Left ventricle myocardium superior (tissue), 1 donor: Measurements from ENCODE around the gene MYO1D. TPM values are rescaled to one million over a fixed set of nuclear protein-coding genes. Genes with fewer than 3 reads are reported as not detected.
"Not testable (repeated sequence)": the region's sequence is repeated elsewhere in the genome, so short reads cannot be mapped to it uniquely, and the experiment has no call there.

Source experiments
- ATAC-seq: fragments of 200-7000 bp; cut with Tn5 transposase; one replicate; pipeline ENCODE4 v1.9.1; 2020; ENCODE audit warnings: mild to moderate bottlenecking, moderate library complexity
- DNase-seq: peaks from one replicate; pipeline ENCODE4 v3.0.0-alpha.2; 2020
- intact Hi-C: fragments of 100-400 bp; cut with micrococcal nuclease; formaldehyde crosslinking; loops from one replicate; pipeline ENCODE4 v1.11.0; 2022
- total RNA-seq: library from RNA; stranded (reverse); fragmentation: NEBNext Ultra II Directional; extraction: Animal tissue kit (Norgen Biotek cat#: 25700); gene quantifications from one replicate; pipeline ENCODE4 v1.2.1, GENCODE V29; 2021
- donor health status: DM: no; HTN: yes; CAD: no; lungs with severe emphysema.

The MYO1D gene
- total RNA-seq, 1 donor from 2014 or later: 6.4 TPM

DNA sequence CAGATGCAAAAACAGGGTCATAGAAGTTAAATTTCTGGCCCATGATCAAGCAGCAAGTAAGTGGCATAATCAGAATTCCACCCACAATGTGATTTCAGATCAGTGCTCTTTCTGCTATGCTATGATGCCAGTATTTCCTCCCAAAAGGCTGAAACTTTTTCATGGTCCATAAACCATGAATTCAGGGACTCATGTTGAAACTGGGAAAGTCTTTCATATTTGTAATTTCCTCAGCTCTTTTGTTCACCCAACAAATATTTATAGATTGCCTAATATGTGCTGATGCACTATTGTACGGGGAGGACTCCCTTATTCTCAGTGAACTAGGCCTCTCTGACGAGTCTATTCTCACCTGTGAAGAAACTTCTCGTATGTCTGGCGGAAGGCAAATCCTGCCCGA lies 156.3 kb downstream of the MYO1D start:
- DNase-seq (no peak), ATAC-seq (no peak)
- intact Hi-C loops: no loop called here

DNA sequence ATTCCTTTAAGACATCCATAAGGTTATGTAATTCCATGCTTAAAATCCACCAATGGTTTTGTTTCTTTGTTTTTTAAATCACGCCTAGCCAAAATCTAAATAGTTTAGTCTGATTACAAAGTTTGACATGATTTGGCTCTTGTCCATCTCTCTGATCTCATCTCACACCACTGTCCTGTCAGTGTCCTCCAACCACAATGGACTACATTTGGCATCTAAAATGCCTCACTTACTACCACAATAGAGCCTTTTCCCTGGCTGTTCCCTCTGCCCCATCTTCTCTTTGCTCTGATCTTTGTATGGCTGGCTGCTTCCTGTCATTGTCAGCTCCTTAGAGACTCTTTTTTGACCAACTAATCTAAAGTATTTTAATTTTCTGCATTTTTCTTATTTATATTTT lies 157.2 kb downstream of the MYO1D start:
- ATAC-seq (no peak), DNase-seq (no peak)
- intact Hi-C loops: no loop called here

DNA sequence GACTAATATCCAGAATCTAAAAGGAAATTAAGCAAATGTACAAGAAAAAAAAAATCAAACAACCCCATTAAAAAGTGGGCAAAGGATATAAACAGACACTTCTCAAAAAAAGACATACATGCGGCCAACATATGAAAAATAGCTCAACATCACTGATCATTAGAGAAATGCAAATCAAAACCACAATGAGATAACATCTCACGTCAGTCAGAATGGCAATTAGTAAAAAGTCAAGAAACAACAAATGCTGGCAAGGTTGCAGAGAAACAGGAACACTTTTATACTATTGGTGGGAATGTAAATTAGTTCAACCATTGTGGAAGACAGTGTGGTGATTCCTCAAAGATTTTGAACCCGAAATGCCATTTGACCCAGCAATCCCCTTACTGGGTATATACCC lies 162.0 kb downstream of the MYO1D start:
- intact Hi-C loops, ATAC-seq, DNase-seq: not testable (repeated sequence)

DNA sequence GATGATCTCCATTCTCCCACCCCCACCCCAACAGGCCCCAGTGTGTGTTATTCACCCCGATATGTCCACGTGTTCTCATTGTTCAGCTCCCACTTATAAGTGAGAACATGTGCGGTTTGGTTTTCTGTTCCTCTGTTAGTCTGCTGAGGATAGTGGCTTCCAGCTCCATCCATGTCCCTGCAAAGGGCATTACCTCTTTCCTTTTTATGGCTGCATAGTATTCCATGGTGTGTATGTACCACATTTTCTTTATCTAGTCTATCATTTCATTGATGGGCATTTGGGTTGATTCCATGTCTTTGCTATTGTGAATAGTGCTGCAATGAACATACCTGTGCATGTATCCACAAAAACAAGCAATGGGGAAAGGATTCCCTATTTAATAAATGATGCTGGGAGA lies 162.7 kb downstream of the MYO1D start:
- DNase-seq, ATAC-seq, intact Hi-C loops: not testable (repeated sequence)

DNA sequence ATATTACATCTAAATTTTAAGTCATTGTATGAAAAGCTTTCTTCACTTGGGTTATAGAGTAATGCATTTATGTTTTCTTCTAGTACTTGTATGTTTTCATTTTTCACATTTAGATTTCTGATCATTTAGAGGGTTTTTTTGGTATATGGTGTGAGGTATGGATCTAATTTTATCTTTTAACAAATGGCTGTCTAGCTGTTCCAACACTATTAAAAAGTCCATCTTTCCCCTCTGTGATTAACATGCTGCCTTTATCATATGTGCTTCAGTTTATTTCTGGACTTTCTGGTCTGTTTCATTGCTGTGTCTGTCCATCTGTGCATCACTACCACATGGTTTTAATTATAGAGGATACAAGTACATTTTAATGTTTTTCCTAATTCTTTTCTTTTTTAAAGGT lies 163.8 kb downstream of the MYO1D start:
- ATAC-seq (no peak), DNase-seq (no peak)
- intact Hi-C loops: no loop called here

DNA sequence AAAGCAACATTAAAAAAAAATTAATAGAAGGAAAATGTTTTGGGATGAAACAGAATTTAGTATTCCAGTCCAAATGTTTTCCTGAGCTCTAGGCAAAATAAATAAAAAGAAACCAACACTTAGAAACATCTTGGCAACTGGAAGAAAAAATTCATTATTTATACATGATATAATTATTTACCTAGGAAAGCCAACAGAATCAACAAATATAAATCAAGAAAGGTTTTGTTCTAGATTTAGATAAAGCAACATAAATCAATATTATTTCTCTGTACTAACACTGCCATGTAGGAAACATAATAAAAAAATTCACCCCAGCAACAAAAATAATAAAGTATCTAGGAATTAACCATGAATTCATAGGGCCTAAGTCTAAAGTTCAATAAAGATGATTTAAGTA lies 167.4 kb downstream of the MYO1D start:
- DNase-seq (no peak), ATAC-seq (no peak)
- intact Hi-C loops: no loop called here

DNA sequence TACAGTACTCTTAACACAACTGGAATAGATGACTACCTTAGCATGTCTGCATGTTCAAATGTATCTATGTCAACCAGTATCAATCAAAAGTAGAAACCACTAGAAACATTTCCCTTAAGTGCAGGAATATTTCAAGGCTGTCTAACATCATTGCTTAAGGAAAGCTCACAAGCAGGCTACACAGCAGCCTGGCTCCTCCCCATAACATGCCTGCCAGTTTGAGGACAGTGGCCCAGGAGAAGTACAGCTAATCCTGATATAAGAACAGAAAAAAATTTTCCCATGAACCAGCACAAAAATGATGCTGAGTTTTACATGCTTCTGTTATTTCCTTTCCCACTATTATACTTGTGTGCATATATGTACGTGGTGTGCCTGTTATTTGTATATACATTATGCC lies 175.1 kb downstream of the MYO1D start:
- ATAC-seq: no peak
- intact Hi-C loops: no loop called here
- DNase-seq: no peak

DNA sequence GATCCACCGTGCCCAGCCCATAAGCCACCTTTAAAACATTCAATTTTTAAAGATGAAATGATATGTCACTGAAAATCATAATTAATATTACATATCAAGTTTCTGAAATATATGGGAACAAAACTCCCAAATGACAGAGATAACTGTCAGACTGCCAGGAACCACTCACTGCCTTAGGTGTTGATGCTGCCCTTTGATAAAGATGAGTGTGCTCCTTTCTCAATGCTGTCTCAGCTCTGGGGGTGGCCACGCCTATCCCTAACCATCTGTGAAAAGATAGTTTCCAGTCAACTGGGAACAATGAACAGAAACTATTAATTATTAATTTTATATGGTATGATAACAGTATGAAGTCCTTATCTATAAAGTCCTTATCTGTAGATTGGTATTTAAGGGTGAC lies 177.7 kb downstream of the MYO1D start:
- no peak for ATAC-seq
- intact Hi-C loops: no loop called here
- no peak for DNase-seq

DNA sequence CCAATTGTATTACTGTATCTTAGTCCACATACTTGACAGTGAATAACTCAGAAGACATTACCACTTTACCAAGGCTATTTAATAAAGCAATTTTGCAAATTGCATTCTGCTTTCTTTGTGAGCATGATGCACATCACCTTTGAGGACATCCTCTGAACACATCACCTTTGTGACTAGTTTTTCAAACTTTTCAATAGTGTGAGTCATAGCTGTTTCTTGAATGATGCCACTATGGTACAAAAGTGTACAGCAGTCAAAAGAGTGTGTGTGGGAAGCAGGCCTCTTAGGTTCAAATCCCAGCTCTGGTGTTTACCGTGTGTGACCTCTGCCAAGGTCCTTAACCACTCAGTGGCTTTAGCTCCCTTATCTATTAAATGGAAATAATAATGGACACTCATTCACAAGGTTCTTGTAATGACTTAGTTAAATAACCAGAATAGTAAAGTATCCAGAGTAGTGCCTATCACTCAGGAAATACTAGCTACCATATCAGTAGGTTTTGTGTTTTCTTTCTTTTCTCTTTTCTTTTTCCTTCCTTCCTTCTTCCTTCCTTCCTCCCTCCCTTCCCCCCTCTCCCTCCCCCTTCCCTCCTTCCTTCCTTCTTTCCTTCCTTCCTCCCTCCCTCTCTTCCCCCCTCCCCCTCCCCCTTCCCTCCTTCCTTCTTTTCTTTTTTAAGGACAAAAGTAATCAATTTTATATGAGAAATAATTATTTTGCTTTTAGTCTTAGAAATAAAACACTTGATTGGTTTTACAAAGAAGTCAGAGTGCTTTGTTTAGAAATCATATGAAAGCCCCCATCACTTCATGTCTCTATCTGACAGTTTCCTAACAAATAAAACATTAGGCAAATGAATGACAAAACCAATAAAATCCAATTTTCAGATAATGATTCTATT lies 178.9 kb downstream of the MYO1D start:
- DNase-seq (no peak), ATAC-seq (no peak)
- intact Hi-C loops: no loop called here

DNA sequence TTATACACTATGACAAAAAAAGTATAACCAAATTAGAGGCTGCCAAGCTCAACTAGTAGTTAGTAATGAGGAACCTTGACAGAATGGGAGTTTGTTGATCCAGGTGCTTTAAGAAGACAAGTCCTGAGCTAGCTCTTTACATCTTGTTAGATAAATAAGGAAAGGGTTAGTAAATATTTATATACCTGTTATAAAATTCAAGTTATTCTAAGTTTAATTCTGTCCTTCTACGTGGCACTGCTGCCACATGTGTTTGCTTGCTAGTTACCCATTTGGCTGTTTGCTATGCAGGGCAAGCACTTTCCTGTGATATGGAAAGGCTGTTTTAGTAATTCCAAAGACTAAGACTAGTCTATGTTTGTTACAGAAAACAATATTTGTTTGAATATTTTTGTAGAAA lies 180.5 kb downstream of the MYO1D start:
- intact Hi-C loops: no loop called here
- DNase-seq (no peak), ATAC-seq (no peak)

DNA sequence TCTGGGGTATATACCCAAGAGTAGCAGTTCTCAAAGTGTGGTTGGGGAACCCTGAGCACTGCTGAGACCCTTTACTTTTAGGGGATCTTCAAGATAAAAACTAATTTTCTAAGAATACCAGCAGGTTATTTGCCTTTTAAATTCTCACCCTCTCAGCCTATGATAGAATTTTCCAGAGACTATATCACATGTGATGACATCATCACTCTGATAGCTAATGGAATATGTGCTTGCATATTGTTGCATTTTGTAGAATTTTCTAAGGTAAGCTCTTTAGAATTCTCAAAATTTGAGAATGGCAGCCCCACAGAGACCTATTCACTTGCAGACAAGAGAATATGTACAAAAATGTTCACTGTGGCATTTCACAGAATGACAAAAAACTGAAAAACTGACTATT lies 181.1 kb downstream of the MYO1D start:
- ATAC-seq: no peak
- intact Hi-C loops: no loop called here
- DNase-seq: no peak

DNA sequence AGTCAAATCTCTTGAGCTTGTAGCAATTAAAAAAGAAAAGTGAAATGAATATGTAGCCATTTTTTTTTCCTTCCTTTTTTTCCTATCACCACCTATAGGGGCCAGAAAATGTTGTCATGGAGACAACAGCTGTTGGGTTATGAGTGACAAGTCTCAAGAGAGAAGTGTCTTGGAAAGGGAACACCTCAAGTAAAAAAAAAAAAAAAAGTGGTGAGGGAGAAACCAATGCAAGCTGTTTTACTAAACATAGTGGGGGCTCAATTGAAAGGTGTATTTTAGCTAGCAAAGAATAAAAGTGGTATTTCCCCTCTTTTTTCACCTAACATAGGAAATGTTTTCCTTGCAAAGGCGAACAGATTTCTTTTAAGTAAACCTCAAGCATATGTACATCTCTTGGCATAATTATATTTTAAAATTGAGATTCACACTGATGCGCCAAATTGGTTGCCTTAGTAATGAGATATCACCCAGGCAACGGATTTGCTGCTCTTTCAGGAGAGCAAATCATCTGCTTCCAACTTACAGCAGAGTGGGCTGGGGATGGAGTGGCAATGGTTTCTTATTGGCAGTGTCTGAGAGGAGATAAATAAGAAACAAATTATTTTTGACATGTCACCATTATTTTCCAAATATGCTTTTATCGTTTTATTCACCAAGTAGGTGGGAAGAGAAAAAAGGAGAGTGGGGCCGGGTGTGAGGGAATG lies 183.6 kb downstream of the MYO1D start:
- intact Hi-C loops: no loop called here
- ATAC-seq (no peak), DNase-seq (no peak)

DNA sequence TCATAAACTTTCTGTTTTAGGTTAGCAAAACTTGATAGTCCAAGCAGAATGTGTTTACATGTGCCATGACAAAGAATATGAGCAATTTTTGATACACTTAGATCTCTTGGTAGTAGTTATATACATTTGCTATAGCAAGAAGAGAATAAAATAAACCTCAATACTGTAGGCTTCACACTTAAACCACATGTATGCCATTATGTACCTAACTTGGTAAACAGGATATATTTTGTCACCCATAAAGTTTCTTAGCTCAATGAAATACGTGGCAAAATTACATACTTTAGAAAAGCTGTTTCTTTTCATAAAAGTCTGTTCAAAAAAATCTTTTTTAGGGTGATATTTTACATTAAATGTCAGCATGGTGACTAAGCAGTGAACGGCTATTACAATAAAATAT lies 184.7 kb downstream of the MYO1D start:
- DNase-seq: no peak
- no peak for ATAC-seq

DNA sequence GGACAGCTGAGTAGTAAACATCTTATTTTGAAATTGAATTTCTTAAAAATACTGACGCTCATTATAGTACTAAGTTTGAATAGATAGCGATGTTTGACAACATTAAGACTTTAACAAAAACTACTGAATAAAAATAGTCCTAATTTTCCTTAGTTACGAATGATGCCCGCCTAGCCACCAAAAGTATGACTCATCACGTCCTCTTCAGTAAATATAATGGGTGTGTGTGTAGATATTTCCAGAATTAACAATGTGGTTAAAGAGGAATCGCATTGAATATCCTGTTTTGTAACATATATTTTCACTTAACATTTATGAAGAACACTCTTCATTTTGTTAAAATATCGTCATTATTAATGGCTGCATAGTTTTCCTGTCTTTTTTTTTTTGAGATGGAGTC lies 187.6 kb downstream of the MYO1D start:
- ATAC-seq: no peak

More for the DNA sequence above, 184.7 kb downstream of the MYO1D start:
- intact Hi-C loops: no loop called here

DNA sequence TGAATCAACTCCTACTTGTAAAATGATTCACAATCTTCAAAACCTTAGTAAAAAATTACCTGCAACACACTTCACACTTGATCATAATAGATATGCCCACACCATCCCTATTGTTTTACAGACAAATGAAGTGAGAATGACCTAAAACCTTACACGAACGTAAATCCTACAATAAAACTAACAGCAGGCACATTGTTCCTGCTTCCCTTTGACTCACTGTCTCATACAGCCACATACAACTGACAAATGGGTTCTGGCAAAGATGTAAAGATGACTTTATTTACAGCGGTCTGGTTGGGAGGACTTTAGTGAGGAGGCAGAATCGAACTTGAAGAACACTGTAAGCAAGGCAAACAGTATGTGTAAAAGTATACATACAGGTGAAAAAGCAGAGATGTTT lies 188.7 kb downstream of the MYO1D start:
- no peak for DNase-seq
- intact Hi-C loops: no loop called here
- ATAC-seq: no peak

More for the DNA sequence above, 187.6 kb downstream of the MYO1D start:
- no peak for DNase-seq
- intact Hi-C loops: no loop called here

DNA sequence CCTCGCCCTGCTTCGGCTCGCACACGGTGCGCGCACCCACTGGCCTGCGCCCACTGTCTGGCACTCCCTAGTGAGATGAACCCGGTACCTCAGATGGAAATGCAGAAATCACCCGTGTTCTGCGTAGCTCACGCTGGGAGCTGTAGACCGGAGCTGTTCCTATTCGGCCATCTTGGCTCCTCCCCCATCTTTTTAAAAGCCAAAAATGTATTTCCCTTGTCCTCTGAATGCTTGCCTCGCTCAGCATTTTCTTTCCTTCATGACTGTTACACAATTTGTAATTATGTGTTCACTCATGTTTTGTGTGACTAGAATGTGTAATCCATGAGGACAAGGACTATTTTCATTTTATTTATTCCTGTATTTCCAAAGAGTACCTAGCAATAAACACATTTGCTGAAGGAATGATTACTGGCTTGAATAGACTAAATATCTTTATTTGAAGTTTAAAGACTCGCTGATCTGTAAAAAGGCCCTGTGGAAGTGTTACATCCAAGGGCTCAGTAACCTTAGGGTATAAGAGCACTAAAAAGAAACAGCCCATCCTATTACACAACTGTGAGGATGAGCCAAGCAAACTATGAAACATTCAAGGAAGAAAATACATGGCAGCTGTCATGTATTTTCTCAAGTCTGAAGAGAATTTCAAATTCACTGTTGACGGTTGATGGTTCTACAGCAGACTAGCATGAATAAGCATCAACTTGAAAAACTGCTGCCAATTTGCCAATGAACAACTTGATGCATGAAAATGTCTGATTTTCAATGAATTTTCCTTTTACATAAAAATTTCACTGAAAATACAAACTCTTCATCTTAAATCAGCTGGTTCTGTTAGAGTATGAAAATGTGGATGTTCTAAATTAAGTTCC lies 192.6 kb downstream of the MYO1D start:
- intact Hi-C loops: no loop called here
- ATAC-seq (no peak), DNase-seq (no peak)

DNA sequence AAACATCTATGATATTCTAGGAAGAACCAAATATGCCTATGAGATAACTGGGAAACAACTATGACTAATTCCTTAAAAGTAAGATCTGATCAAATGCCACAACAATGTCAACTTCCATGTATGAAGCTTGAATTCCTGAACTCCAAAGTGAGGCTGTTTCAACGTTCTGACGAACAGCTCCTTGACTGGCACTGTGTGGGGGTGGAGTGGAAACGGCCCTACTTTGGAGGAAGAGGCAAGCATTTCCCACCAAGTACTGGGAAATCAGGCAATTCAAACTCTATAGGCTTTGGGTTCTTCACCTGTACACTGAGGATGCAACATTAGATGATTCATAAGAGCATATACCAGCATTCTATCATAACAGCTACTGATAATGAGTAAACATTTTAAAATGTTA lies 203.0 kb downstream of the MYO1D start:
- intact Hi-C loops: no loop called here
- no peak for DNase-seq
- no peak for ATAC-seq

DNA sequence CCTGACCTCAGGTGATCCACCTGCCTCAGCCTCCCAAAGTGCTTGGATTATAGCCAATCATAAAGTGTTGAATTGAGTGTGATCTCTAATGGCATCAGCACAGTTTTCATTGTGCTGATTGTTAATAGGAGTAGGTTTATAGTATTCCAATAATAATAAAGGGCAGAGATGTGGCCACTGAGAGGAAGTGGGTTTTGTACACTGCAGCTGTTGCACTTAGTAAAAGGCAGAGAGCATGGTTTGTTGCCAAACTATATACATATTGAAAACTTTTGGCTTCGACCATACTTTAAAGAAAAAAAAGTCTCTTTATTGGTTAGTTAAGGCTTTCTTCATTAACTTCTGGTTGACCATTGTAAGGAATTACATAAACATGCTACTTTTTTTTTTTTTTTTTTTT lies 204.2 kb downstream of the MYO1D start:
- ATAC-seq (no peak), DNase-seq (no peak)
- intact Hi-C loops: no loop called here

DNA sequence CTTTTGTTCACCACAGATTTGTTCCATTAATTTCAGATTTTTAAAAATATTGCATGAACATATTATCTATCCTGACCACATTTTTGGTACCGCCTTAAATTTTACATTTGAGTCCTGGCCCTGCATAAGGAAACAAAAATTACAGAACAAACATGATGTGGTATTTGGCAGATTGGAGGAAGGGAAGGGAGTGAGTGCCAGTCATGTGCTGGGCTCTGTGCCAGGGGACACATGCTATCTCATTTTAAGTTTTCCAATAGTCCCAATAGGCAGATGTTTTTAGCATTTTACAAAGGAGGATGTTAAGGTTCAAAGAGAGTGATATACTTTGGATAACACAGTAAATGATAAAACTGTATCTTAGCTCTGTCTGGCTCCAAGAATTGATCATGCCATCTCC lies 205.0 kb downstream of the MYO1D start:
- intact Hi-C loops: no loop called here
- DNase-seq (peak; percentile 77), ATAC-seq (peak; percentile 60)
